DMS153 treated with DMSO at 0.1 percent for 48 hours (cell line): Measurements from ENCODE around the gene FOXF2.

ENCODE experiments used
- DNase-seq: peaks from one replicate; lab custom pipeline; 2025; ENCODE audit not compliant: unreplicated experiment; lab: John Stamatoyannopoulos, UW

Gene FOXF2

DNA sequence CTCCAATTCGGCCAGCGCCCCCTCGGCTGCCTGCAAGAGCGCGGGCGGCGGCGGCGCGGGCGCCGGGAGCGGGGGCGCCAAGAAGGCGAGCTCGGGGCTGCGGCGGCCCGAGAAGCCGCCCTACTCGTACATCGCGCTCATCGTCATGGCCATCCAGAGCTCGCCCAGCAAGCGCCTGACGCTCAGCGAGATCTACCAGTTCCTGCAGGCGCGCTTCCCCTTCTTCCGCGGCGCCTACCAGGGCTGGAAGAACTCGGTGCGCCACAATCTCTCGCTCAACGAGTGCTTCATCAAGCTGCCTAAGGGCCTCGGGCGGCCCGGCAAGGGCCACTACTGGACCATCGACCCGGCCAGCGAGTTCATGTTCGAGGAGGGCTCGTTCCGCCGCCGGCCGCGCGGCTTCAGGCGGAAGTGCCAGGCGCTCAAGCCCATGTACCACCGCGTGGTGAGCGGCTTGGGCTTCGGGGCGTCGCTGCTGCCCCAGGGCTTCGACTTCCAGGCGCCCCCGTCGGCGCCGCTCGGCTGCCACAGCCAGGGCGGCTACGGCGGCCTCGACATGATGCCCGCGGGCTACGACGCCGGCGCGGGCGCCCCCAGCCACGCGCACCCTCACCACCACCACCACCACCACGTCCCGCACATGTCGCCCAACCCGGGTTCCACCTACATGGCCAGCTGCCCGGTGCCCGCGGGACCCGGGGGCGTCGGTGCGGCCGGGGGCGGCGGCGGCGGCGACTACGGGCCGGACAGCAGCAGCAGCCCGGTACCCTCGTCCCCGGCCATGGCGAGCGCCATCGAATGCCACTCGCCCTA is 963 bp downstream of the FOXF2 start:
- no peak for DNase-seq

DNA sequence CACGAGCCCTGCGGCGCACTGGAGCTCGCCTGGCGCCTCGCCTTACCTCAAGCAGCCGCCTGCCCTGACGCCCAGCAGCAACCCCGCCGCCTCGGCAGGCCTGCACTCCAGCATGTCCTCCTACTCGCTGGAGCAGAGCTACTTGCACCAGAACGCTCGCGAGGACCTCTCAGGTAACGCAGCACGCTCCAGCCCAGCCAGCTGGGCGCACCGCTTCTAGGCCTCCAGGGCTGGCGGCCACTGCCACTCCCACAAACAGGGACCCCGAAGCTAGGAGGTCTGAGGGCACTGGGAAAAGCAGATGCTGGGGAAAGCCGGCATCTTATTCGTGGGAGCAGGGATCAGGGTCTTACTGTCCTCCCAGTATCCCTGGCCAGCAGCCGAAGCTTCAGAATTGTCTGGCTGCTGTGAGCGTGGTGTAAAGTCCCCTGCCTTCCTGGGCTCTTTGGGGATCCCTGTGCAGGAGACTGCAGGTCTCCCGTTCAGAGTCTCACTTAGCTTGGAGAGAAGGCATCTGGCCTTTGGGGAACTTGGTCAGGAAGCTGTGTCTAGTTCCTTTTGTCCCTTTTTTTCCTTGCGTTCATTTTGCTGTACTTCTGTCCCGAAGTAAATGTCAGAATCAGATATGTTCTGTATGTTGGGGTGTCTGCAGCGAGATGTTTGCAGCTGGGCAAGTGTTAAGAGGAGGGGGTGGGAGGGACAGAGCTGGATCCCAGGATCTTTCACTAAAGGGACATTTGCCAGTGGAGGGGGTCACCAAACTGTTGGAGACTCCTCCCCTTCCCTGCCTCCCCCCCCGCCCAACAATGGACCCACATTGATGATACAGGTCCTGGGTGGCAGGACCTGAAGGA is 1.8 kb downstream of the FOXF2 start:
- DNase-seq: no peak

DNA sequence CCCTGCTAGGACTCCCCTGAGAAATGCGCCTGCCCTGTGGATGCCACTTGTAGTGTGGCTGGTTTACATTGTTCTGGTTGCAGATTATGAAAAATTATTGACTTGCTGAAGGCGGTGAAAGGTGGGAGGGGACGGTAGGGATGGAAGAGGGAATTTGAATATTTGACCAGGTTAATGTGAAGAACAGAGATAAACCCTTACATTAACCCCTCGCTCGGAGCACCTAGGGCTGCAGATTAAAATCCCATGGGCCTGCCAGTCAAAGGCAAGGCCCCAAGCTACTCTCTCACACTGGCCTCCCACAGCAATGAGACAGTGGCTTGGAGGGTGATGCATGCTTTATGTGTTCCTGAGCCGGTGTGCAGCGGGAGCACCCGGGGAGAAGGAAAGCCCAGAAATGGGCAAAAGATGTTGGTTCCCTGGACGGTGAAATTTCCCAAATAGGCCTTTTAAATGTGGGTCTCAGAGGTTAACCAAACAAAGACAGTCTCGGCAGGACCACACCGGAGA is 2.5 kb downstream of the FOXF2 start:
- no peak for DNase-seq

DNA sequence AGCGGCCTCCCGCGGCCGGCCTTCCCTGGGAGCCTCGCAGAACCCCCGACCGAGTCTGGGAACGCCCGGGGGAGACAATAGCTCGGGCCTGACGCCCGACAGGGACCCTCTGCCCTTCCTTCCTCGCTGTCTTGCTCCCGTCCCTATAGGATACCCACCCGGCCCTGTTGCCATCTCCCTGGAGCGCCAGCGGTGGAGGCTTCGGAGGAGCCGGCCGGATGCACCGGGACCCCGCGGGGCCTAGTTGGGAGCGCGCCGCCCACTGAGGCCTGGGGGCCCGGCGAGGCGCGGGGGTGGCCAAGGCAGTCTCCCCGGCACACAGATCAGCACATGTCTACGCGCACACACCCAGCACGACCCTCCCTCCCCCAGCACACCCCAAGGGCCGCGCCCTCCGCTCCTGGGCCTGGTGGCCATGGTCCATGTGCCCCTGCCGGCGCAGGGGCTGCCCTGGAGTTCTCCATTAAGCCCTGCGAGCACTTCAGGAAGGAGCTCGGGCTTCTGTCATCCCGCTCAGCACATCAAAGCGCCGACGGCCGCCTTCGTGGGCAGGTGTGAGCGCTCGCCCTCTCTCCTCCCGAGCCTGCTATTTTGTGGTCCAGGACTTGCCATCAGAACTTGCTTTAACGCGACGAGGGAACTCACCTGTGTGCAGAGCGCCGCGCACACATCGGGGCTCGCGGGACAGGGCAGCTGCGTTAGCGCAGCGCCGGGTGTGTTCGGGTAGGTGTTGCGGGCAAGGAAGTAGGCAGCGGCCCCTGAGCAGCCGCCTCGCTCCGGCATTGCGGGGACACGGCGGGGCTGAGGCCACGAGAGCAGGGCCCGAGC is 3.7 kb downstream of the FOXF2 start:
- DNase-seq: no peak

DNA sequence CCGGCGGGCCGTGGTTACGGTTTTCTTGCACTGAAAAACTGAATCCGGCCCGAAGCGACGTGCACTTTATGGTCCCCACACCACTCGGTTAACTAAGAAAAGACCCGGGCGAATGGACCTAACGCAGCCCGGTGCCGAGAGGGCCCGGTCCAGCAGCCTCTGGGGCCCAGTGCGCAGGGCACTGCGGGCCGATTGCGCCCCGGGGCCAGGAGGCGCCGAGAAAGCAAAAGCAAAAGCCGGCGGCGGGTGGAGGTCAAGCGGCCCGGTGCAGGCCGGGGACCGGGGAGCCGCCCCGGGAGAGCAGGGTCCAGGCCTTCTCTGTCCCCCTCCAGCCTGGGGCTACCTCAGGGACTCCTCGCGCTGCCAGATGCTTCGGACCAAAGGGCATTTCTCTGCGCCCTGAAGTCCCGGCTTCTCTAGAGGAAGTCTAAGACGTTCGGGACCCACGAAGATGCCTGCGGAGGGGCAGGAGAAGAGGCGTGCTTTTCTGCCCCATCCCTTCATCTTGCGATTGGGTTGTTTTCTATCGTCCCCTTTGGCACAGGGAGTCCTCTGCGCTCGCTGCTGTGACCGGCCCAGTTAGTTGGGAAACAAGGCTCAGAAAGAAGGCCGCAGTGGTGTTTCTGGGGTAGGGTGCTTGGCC is 4.4 kb downstream of the FOXF2 start:
- no peak for DNase-seq

DNA sequence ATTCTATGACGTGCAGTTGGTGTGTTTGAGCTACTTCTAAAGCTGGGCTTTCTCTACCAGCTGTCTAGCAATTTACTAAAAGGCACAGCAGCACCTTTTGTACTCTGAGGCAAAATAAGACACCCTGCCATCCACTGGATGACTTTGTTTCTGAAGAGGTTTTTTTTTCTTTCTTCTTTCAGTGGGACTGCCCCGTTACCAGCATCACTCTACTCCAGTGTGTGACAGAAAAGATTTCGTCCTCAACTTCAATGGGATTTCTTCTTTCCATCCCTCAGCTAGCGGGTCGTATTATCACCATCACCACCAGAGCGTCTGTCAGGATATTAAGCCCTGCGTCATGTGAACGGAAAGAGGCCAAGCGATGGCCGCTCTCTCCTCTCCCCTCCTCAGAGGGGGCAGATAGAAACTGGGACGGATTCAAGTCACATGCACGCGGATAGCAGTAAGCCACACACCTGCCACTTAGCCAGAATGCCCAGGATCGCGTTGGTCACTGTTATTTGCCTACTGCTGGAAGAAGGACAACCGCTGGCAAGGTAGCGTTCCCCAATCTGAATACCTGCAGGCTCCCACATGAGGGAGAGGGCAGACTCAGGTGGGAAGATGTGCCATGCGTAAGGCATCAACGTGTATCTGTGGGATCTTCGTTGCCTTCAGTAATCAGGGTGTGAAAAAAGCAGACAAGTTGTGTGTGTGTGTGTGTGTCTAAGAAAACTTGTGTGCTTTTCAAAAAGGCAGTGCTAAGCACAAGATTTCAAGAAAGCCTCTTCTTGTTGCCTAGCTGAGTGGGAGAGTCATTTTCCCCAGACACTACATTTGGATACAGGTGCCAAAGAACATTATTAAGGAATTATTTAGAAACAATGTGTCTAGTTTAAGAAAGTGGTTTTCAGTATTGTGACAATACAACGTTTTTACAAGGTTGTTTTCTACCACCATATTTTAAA is 5.4 kb downstream of the FOXF2 start:
- DNase-seq: no peak

DNA sequence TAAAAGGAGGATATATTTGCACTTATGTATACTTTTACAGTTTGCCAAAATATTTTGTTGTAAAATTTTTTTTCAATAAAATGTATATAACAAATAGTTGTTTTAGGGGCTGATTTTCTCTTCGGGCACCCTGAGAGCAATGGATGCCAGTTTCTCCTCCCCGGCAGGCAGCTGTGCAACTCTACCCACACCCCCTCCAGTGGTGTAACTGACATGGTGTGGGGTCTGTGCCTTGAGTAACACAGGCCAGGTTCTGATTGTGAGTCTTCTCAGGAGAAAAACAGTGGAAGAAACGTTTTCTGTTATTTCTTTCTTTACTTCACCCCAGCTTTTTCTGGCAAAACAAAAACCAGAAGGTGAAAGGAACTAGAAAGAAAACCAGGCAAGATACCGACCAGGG is 6.1 kb downstream of the FOXF2 start:
- no peak for DNase-seq

DNA sequence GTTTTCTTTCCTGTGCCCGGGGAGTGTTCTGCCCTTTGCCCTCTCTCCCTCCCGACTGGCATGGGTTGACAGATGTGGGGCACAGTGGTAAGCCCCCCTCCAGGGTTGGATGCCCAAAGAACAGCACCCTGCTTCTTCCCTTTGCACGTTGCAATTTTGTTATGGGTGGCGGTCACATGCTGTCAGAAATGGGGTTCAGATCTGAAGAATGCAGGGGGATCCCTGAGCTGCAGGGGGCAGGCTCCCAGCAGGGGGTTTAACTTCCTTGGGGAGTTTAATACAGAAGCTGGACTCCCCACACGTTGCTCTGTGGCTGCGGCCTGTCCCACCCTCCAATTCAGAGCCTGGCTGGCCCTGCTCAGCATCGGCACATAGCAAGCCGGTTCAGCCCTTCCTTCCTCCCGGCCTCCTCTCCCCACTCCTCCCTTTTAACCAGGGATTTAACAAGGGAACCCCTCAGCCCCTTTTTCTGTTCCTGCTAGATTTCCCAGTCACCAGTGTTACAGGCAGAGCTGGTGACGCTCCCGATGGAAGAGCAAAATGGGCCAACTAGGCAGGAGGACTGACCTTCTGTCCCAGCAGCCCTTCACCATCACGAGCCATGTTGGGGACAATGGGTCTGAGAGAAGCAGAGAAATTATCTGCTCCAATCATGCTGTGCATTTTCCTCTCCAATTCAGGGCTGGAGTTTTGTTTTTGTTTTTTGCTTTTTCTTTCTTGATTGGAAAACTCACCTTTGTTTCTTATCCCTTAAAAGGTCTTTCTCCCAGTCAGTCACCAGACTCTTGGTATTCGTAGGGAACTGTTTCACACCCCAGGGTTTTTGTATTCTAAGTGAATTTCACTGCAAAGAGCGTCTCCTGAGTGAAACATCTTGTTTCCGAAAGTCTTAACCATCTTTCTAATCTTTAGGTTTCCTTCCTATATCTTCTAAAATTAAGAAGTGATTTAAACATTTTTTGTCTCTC is 6.8 kb downstream of the FOXF2 start:
- DNase-seq: no peak

DNA sequence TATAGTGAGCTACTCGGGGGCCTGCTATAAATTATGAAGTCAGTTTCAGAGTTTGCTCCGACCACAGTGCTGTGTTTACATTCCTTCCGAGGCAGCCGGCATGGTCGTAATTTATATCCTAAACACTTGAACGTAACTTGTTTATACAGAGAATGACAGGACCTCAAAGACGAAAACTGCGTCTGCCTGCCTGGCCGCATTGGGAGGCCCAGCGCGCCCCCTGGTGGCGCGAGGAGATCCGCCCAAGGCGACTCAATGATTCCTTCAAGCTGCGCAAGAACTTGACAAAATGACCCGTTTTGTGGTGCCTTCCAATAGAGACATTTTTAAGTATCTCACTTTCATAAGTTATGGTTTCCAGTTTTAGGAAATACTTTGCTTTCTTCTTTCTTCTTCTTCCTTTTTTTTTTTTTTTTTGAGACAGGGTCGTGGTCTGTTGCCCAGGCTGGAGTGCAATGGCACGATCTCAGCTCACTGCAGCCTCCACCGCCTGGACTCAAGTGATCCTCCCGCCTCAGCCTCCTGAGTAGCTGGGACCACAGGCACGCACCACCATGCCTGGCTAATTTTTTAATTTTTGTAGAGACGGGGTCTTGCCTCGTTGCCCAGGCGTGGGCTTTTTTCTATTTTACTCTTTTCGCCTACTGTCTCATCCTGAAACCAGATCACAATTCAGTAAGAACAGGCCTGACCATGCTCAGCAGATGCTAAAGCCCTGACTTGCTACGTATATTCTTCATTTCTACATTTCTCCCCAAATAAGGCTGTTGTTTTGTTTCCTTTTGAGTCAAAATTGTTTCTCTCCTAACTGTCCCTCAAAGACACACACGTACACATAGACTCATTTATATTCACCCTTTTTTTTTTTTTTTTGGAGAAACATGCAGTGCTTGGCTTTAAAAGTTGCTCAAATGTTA is 7.8 kb downstream of the FOXF2 start:
- DNase-seq: peak; percentile 19

DNA sequence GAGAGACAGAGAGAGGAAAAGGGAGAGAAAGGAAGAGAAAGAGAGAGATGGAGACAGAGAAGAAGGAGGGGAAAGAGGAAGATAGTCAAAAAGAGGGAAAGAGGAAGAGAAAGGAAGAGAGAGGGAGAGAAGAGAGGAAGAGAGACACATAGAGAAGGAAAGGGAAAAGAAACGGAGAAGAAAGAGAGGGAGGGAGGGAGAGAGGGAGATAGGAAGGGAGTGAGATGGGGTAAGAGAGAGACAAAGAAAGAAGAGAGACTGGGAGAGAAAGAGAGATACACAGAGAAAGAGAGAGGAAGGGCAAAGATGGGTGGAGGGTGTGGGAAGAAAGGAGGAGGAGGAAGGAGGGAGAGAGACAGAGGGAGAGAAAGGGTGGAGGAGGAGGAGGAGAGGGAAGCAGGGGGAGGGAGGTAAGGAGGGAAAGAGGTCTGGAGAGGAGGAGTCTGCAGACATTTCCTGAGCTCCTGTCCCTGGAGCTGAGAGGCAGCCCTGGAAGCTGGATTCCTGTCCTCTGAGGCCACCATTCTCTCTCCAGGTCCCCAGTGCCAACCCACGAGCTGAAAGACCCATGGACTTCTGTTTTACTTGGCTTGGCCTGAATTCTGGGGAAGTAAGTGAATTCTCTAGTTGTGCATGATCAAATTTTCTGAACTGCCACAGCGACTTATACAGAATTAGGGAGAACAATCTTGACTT is 9.9 kb downstream of the FOXF2 start:
- no peak for DNase-seq

DNA sequence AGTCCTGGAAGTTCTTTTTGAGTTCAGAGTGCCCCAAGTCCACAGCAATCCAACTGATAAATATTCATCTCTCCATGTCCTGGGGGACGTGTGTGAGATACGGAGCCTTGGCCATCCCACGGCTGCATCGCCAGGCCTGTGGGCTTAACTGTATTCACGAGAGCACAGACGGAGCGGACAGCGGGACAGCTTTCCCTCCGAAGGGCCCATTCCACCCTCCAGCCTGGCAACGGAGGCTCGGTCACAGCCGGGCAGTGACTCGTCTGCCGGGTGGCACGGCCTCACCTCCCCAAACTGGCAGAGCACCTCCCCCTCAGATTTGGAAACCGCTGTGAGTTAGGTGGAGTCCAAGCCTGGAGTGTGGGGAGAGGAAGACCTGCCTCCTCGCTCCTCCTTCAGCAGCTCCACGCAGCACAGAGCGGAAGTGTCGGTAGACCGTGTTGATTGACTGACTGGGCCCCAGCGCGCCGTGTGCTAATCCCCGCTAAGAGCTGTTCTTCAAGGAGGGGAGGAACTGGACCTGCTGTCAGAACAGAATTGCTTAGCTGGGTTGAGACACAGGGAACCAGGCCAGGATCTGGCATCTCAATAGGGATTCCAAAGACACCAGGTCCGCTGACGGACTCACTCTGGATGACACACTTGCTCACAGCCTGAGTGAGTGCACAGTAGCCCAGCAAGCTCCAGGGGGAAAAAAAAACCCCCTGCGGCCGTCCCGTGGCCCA is 10.9 kb downstream of the FOXF2 start:
- DNase-seq: no peak

DNA sequence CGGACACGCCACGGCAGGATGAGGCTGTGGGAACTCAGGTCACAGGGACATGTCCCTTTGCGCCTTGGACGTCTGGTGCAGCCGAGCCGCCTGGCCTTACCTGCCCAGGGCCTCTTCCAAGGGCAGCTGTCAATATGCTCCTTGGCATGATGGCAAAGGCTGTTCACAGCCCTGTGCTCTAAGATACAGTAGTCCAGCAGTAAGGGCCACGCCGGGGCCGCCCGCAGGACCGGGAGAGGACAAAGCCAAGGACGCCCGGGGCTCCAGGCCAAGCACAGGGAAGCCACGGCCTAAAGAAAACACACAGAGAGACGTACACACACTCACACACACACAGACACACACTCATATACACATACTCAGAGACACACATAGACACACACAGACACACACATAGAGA is 13.0 kb downstream of the FOXF2 start:
- DNase-seq: no peak

DNA sequence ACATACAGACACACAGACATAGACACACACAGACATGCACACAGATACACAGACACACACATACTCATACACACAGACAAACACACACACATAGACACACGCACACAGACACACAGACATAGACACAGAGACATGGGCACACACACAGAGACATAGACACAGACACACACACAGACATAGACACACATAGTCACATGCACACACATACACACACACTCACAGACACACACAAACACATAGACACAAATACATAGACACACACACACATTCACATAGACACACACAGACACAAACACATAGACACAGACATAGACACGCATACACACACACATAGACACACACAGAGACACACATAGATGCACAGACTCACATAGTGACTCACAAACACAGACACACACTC is 13.5 kb downstream of the FOXF2 start:
- no peak for DNase-seq

DNA sequence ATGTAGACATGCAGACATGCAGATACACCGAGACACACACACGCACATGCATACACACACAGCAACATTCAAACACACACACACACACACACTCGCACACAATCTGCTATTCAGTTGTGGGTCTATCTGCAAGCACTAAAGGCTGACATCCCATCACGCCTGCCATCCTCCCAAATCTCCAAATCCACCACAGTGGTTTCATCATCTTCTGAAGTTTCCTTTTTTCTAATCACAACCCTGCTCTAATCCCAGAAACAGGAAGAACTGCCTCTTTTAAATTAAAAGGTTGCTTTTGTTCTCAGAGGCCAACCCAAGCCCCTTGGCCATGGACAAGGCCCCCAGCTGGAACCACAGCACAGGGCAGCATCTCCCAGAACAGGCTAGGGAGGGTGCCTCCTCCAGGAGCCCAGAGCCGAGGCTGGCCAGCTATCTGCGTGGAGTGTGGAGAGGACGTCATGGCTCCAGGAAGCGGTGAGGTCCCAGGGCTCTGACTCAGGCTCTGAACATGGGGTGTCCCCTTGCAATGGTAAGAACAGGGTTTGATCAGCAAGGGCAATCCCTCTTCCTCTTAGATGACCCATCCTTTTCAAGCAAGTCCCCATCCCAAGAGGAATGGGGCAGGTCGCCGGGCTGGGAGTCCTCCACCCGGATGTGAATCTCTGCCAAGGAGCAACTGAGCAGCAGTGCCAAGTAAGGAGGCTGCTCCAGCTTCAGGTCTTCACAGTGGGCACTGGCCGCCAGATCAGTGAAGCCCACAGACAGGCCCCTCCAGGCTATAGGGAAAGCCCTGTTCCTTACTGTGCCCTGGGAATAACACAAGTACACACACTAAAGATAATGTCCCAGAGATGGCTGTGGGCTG is 14.7 kb downstream of the FOXF2 start:
- no peak for DNase-seq

DNA sequence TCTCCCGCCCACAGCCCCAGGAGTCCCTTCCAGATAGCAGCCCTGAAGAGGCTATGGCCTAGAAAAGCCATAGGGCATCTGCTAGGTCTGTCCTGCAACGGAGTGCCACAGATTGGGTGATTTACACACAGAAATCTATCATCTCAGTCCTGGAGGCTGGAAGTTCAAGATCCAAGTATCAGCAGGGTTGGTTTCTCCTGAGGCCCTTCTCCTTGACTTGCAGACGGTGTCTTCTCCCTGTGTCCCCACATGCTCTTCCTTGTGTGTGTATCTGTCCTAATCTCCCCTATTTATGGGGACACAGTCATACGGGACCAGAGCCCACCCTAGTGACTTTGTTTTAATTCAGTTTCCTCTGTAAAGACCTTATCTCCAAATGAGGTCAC is 15.3 kb downstream of the FOXF2 start:
- no peak for DNase-seq
